HepG2 (cell line): Measurements from ENCODE around the gene ARHGAP30. TPM values are rescaled to one million over a fixed set of nuclear protein-coding genes. Genes with fewer than 3 reads are reported as not detected.
"Not testable (repeated sequence)": the region's sequence is repeated elsewhere in the genome, so short reads cannot be mapped to it uniquely, and the experiment has no call there.

Experiments
- ATAC-seq: fragments of 200-7000 bp; cut with Tn5 transposase; 3 replicates; pipeline ENCODE4 v1.9.1; 2020; ENCODE audit warnings: mild to moderate bottlenecking, moderate library complexity
- BruUV-seq: library from RNA; stranded (reverse); fragments of 400-500 nt; replicated peaks from 2 replicates; lab custom pipeline; 2021; lab: Mats Ljungman, UMichigan
- CTCF ChIA-PET: fragments of 300-600 bp; formaldehyde crosslinking; extraction: SDS; loops from one replicate; lab custom pipeline; 2021; ENCODE audit warnings: low total read pairs, inconsistent platforms, low intra/inter-chr PET ratio; lab: Yijun Ruan, JAX
- POLR2A ChIA-PET: fragments of 350-600 bp; sonication (Branson Sonifier 250); formaldehyde crosslinking; loops from one replicate; lab custom pipeline; 2020; ENCODE audit warnings: antibody characterized with exemption, inconsistent platforms; lab: Yijun Ruan, JAX
- DNase-seq: peaks from one replicate; pipeline ENCODE4 v3.0.0-alpha.2; 2015; ENCODE audit warnings: low spot score
- FAIRE-seq: peaks from 3 replicates; lab custom pipeline; 2011; peaks lifted over from hg19 to GRCh38; lab: Jason Lieb, UNC
- H2AFZ ChIP-seq: one replicate; pipeline ENCODE4 v1.6.1; 2011; ENCODE audit warnings: low read length, inconsistent platforms
- H3K27ac ChIP-seq: fragments of 300-600 bp; 3 replicates; pipeline ENCODE4 v1.8.0; 2011; ENCODE audit warnings: mixed run types, mild to moderate bottlenecking, mixed read lengths, low read length, inconsistent platforms; ENCODE audit not compliant: insufficient read depth; ENCODE audit errors: extremely low read length
- H3K27me3 ChIP-seq, 2 experiments: fragments of 200-600 bp in 1 of 2; 2 replicates in 1 of 2; 3 replicates in 1 of 2; pipeline versions ENCODE4 v1.6.0 to v1.8.0; 2011; ENCODE audit warnings: low read length in 2 of 2, mild to moderate bottlenecking in 2 of 2, moderate library complexity in 2 of 2, inconsistent platforms in 1 of 2; ENCODE audit not compliant: insufficient read depth in 2 of 2, control insufficient read depth in 1 of 2
- H3K36me3 ChIP-seq, 2 experiments: fragments of 200-600 bp in 1 of 2; replicated peaks in 1 of 2; 2 replicates in 1 of 2; 3 replicates in 1 of 2; pipeline versions ENCODE4 v1.5.1 to v1.8.0; 2011; ENCODE audit warnings: low read length in 2 of 2, inconsistent platforms in 1 of 2; ENCODE audit not compliant: insufficient read depth in 2 of 2, control insufficient read depth in 1 of 2
- H3K4me1 ChIP-seq: 2 replicates; pipeline ENCODE4 v1.5.1; 2012; ENCODE audit warnings: low read length, inconsistent platforms; ENCODE audit not compliant: insufficient read depth
- H3K4me2 ChIP-seq: 2 replicates; pipeline ENCODE4 v1.6.0; 2011; ENCODE audit warnings: low read depth, low read length, inconsistent platforms
- H3K4me3 ChIP-seq, 3 experiments: fragments of 200-600 bp in 1 of 3; sonication (generic), shearing (Covaris generic) in 1 of 3; replicated peaks in 1 of 3; 2 replicates each; pipeline ENCODE4 v1.5.1; 2011 to 2016; ENCODE audit warnings: low read length in 3 of 3, inconsistent platforms in 2 of 3, low read depth in 2 of 3, mild to moderate bottlenecking in 2 of 3, control low read depth in 1 of 3, mixed read lengths in 1 of 3; ENCODE audit not compliant: insufficient read depth in 1 of 3
- H3K79me2 ChIP-seq: one replicate; pipeline ENCODE4 v1.6.1; 2011; ENCODE audit warnings: low read length, inconsistent platforms; ENCODE audit not compliant: insufficient read depth
- H3K9ac ChIP-seq: 2 replicates; pipeline ENCODE4 v1.6.0; 2011; ENCODE audit warnings: mild to moderate bottlenecking, low read depth, low read length, inconsistent platforms; ENCODE audit not compliant: insufficient read depth
- H3K9me3 ChIP-seq: 2 replicates; pipeline ENCODE4 v1.5.1; 2012; ENCODE audit warnings: mild to moderate bottlenecking, low read length
- H4K20me1 ChIP-seq: 2 replicates; pipeline ENCODE4 v1.6.0; 2011; ENCODE audit warnings: inconsistent platforms, mild to moderate bottlenecking, low read length, moderate library complexity; ENCODE audit not compliant: insufficient read depth
- FOXP1 ChIP-seq, 2 experiments: fragments of 450-650 bp in 1 of 2; IDR thresholded peaks; 2 replicates each; pipeline ENCODE4 v1.6.1; 2017 to 2018; ENCODE audit warnings: antibody characterized with exemption in 1 of 2
- IRX3 ChIP-seq: sonication (generic); formaldehyde crosslinking; IDR thresholded peaks from 2 replicates; pipeline ENCODE4 v1.8.1; 2023; ENCODE audit warnings: mild to moderate bottlenecking, low read depth, missing genetic modification reagents, borderline replicate concordance
- KLF15 ChIP-seq: sonication (generic); formaldehyde crosslinking; IDR thresholded peaks from 2 replicates; pipeline ENCODE4 v1.8.1; 2023; ENCODE audit warnings: borderline replicate concordance, mild to moderate bottlenecking, inconsistent platforms, missing genetic modification reagents, mixed read lengths
- ZBTB38 ChIP-seq: sonication (generic); formaldehyde crosslinking; IDR thresholded peaks from 2 replicates; pipeline ENCODE4 v1.5.1; 2020; ENCODE audit warnings: mild to moderate bottlenecking, missing genetic modification reagents
- ZNF34 ChIP-seq: sonication (generic); formaldehyde crosslinking; IDR thresholded peaks from 2 replicates; pipeline ENCODE4 v1.4.0; 2020; ENCODE audit warnings: mild to moderate bottlenecking, missing genetic modification reagents, borderline replicate concordance
- ZNF777 ChIP-seq: sonication (generic); formaldehyde crosslinking; IDR thresholded peaks from 2 replicates; pipeline ENCODE4 v1.4.0; 2020; ENCODE audit warnings: missing genetic modification reagents
- WGBS: methylation state at CpG from one replicate; pipeline ENCODE4 v1.1.6; 2017; ENCODE audit warnings: low lambda C conversion rate; 5-methylcytosine and 5-hydroxymethylcytosine counted together
- in situ Hi-C: cut with HindIII; loops from 2 replicates; pipeline ENCODE4 v1.10.0; 2017; ENCODE audit warnings: low pct_unique_long_range_greater_than_20kb; ENCODE audit not compliant: extremely low pct_ligation_motif_present
- intact Hi-C: fragments of 100-400 bp; cut with micrococcal nuclease; formaldehyde crosslinking; loops from one replicate; pipeline ENCODE4 v1.10.0; 2022; ENCODE audit not compliant: unreplicated experiment
- polyA plus RNA-seq, 8 experiments: library from polyadenylated mRNA; depleted of rRNA in 3 of 8; stranded (reverse) in 7 of 8; unstranded in 1 of 8; fragments of >200 nt; fragmentation: Illumina TruSeq in 4 of 8; extraction: Trizol in 4 of 8; gene quantifications; 2 replicates each; pipeline versions ENCODE4 v1.2.1 to v1.2.3, GENCODE V29; 2011 to 2016; ENCODE audit warnings: low read depth in 4 of 8, missing spikeins in 1 of 8, mixed read lengths in 1 of 8; ENCODE audit not compliant: insufficient read depth in 1 of 8
- total RNA-seq, 5 experiments: library from RNA; depleted of rRNA; stranded (reverse); fragments of >200 nt; fragmentation: Illumina TruSeq; extraction: Trizol; gene quantifications; 2 replicates each; pipeline ENCODE4 v1.2.3, GENCODE V29; 2016; ENCODE audit warnings: low read depth in 1 of 5
- TF ChIP-seq, protein P1 (sequence below): sonication (generic); formaldehyde crosslinking; IDR thresholded peaks from 2 replicates; pipeline ENCODE4 v1.4.0; 2020; ENCODE audit warnings: mild to moderate bottlenecking, low read depth, missing genetic modification reagents
- TF ChIP-seq, protein P2 (sequence below): sonication (generic); formaldehyde crosslinking; IDR thresholded peaks from 2 replicates; pipeline ENCODE4 v1.4.0; 2020; ENCODE audit warnings: mild to moderate bottlenecking, missing genetic modification reagents

ARHGAP30 gene
- total and polyA plus RNA-seq, 2 of the 13 experiments (the other 11 are each of a cell fraction or from before 2014, with no cell fraction given), result 0.13 to 0.20 TPM

DNA sequence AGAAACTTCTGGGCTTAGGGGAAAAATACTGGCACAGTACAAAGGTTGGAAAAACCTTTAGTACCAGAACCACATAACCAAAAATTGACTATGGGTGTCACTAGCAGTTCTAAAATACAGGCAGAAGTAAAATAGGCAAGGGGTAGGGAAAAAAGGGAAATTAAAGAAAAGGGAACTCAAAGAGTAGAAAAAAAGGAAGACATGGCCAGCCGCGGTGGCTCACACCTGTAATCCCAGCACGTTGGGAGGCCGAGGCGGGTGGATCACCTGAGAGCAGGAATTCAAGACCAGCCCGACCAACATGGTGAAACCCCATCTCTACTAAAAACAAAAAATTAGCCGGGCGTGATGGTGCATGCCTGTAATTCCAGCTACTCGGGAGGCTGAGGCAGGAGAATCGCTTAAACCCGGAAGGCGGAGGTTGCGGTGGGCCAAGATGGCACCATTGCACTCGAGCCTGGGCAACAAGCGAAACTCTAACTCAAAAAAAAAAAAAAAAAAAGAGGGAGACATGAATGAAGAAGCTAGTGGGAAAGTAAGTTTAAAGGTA lies 50.5 kb downstream of the ARHGAP30 start:
- ATAC-seq, DNase-seq, H3K27me3 ChIP-seq, H2AFZ ChIP-seq, H3K27ac ChIP-seq, in situ Hi-C loops, FAIRE-seq, CTCF ChIA-PET, intact Hi-C loops, BruUV-seq, H4K20me1 ChIP-seq, H3K9me3 ChIP-seq, H3K36me3 ChIP-seq: not testable (repeated sequence)
- POLR2A ChIA-PET, result interaction anchor here (1.5 kb wide), 1 partner anchor 26 kb away, joined by 4 read pairs; the partner anchor contains the start of gene USF1
- peak overlapping the region; percentile 64 to 87 (median 84); a peak in 5 of 6 replicates for H3K4me3 ChIP-seq
- peak overlapping the region; percentile 77 for H3K4me2 ChIP-seq
- 94% methylated on average over 15 of the region's 15 CpGs for WGBS
- 0 out of 2 replicates have a peak, but pooled peaks have one; percentile 35 for TF ChIP-seq ZBTB38 (CRISPR knock-in tag)
- peaks cover 38% of the 10 kb centered on the region for H3K79me2 ChIP-seq
- H3K9ac ChIP-seq, result peak overlapping the region; percentile 76; the same call in 1 of the 2 replicates
- peaks cover 58% of the 10 kb centered on the region for H3K4me1 ChIP-seq

DNA sequence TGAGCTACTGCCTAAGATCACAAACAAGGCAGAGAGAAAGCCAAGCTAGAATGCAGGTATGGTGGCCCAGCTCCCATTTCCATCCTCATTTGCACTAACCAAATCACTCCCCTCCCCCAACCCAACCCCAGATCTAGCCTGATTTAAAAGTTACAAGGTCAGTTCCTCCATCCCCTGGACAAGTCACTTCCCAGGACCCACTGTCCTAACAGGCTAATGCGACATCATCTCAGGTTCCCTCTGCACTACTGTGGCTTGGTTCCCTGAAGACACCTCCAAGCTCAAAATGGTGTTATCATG lies 51.1 kb downstream of the ARHGAP30 start:
- Histone ChIP-seq H3K79me2 (peaks cover 38% of the 10 kb centered on the region), H3K36me3 (no peaks in the 10 kb centered on the region), H4K20me1 (0 out of 2 replicates have a peak, but pooled peaks cover 3% of the 10 kb centered on the region), H3K27ac (no peak overlapping the region), H2AFZ (no peak overlapping the region), H3K9ac (peak overlapping the region; percentile 47; the same call in 1 of the 2 replicates), H3K4me1 (peaks cover 63% of the 10 kb centered on the region), H3K4me3 (peak overlapping the region in 2 of 3 experiments; percentile 10 to 84; a peak in 1 of 6 replicates), H3K9me3 (no peaks in the 10 kb centered on the region), H3K4me2 (peak overlapping the region; percentile 66), H3K27me3 (no peaks in the 10 kb centered on the region; a peak in 1 of 5 replicates)
- POLR2A ChIA-PET, result interaction anchor here (1.5 kb wide), 1 partner anchor 27 kb away, joined by 4 read pairs; the partner anchor contains the start of gene USF1
- 94% methylated on average over 1 of the region's 1 CpG for WGBS
- ATAC-seq, result no peak
- FAIRE-seq, result no peak
- no peak for DNase-seq
- BruUV-seq, result no TSS peak
- in situ Hi-C loops (no loop called here), intact Hi-C loops (no loop called here)
- CTCF ChIA-PET, result no interaction called here
- TF ChIP-seq FOXP1 (IDR thresholded peaks at IDR 0.05) (no peak), FOXP1 (CRISPR knock-in tag; IDR thresholded peaks at IDR 0.05) (no peak), ZNF34 (no peak), KLF15 (no peak), IRX3 (no peak), ZNF777 (CRISPR knock-in tag) (no peak)
- TF ChIP-seq, protein P1, sequence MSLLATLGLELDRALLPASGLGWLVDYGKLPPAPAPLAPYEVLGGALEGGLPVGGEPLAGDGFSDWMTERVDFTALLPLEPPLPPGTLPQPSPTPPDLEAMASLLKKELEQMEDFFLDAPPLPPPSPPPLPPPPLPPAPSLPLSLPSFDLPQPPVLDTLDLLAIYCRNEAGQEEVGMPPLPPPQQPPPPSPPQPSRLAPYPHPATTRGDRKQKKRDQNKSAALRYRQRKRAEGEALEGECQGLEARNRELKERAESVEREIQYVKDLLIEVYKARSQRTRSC, result no peak
- TF ChIP-seq, protein P2, sequence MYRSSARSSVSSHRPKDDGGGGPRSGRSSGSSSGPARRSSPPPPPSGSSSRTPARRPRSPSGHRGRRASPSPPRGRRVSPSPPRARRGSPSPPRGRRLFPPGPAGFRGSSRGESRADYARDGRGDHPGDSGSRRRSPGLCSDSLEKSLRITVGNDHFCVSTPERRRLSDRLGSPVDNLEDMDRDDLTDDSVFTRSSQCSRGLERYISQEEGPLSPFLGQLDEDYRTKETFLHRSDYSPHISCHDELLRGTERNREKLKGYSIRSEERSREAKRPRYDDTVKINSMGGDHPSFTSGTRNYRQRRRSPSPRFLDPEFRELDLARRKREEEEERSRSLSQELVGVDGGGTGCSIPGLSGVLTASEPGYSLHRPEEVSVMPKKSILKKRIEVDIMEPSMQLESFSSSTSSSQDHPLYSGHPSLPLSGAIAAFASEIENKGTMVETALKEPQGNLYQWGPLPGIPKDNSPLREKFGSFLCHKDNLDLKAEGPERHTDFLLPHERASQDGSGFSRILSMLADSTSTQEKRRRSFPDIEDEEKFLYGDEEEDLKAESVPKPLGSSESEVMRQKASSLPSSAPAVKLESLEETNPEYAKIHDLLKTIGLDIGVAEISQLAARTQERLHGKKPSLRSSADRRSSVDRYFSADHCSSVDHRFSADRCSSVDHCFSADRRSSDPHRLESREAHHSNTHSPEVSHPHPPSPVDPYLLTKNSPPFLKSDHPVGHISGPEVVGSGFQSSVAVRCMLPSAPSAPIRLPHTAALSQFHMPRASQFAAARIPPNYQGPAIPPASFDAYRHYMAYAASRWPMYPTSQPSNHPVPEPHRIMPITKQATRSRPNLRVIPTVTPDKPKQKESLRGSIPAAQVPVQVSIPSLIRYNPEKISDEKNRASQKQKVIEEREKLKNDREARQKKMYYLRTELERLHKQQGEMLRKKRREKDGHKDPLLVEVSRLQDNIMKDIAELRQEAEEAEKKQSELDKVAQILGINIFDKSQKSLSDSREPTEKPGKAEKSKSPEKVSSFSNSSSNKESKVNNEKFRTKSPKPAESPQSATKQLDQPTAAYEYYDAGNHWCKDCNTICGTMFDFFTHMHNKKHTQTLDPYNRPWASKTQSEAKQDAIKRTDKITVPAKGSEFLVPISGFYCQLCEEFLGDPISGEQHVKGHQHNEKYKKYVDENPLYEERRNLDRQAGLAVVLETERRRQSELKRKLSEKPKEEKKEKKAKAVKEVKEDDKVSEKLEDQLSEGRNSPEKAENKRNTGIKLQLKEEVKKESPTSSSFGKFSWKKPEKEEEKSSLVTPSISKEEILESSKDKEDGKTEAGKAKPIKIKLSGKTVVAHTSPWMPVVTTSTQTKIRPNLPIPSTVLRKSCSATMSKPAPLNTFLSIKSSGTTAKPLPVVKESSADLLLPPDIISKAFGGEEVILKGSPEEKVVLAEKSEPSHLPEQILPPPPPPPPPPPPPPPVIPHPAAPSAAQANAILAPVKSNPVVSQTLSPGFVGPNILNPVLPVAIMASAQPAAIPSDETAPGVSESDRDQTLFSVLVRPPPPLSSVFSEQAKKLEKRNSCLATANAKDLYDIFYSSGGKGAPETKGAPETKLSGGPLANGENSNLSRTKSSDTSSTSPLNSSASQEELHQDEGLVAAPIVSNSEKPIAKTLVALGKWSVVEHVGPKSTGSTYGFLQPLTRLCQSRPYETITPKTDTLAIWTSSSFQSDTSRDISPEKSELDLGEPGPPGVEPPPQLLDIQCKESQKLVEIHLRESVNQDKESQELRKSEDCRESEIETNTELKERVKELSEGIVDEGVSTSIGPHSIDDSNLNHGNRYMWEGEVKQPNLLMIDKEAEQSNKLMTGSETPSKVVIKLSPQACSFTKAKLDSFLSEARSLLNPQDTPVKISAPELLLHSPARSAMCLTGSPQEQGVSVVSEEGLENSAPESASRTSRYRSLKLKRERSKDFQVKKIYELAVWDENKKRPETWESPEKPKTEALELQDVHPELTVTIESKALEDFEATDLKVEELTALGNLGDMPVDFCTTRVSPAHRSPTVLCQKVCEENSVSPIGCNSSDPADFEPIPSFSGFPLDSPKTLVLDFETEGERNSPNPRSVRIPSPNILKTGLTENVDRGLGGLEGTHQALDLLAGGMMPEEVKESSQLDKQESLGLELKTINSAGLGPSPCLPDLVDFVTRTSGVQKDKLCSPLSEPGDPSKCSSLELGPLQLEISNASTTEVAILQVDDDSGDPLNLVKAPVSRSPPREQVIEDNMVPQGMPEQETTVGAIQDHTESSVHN (CRISPR knock-in tag), result no peak
